DOHH2 (cell line): ENCODE data around the gene AGR3.

Experiments
- CTCF ChIP-seq: fragments of 200-600 bp; sonication (generic); IDR thresholded peaks from one replicate; pipeline ENCODE4 v1.5.1; 2014; ENCODE audit warnings: antibody characterized with exemption, mild to moderate bottlenecking, low read depth, low read length; ENCODE audit not compliant: poor library complexity, severe bottlenecking
- EZH2phosphoT487 ChIP-seq: fragments of 200-600 bp; sonication (generic); IDR thresholded peaks from 2 replicates; pipeline ENCODE4 v1.6.1; 2017; ENCODE audit warnings: borderline replicate concordance, mild to moderate bottlenecking, antibody characterized with exemption, low read length, moderate library complexity, mixed read lengths

DNA sequence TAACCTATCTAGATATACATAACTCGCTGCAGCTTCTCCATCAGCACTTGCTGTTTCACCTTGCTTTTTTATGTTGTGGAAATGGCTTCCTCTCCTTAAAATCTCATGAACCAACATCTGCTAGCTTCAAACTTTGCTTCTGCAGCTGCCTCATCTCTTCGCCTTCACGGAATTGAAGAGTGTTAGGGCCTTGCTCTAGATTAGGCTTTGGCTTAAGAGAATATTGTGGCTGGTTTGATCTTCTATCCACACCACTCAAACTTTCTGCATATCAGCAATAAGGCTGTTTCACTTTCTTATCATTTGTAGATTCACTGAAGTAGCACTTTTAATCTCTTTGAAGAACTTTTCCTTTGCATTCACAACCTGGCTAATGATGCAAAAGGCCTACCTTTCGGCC, 49.2 kb upstream of the AGR3 start:
- TF ChIP-seq CTCF = no peak
- no peak for TF ChIP-seq EZH2phosphoT487
